Osteoblast (primary cell): ENCODE measurements around the gene RBM39. TPM values are rescaled to one million over a fixed set of nuclear protein-coding genes. Genes with fewer than 3 reads are reported as not detected.

ENCODE experiments used
- DNase-seq: peaks from one replicate; pipeline ENCODE4 v3.0.0; 2011; ENCODE audit warnings: low spot score, mixed read lengths; ENCODE audit not compliant: insufficient read length; ENCODE audit errors: missing footprints
- H2AFZ ChIP-seq: 2 replicates; pipeline ENCODE4 v1.6.0; 2011; ENCODE audit warnings: mild to moderate bottlenecking, low read length
- H3K27ac ChIP-seq: 2 replicates; pipeline ENCODE4 v1.5.1; 2011; ENCODE audit warnings: mild to moderate bottlenecking, low read depth, low read length, moderate library complexity
- H3K27me3 ChIP-seq: 2 replicates; pipeline ENCODE4 v1.6.0; 2012; ENCODE audit warnings: mild to moderate bottlenecking, control low read depth, inconsistent platforms, low read length, moderate library complexity; ENCODE audit not compliant: insufficient read depth
- H3K36me3 ChIP-seq: 2 replicates; pipeline ENCODE4 v1.5.1; 2011; ENCODE audit warnings: mild to moderate bottlenecking, low read length, control low read depth, moderate library complexity; ENCODE audit not compliant: insufficient read depth
- H3K4me1 ChIP-seq: 2 replicates; pipeline ENCODE4 v1.5.1; 2011; ENCODE audit warnings: mild to moderate bottlenecking, low read length, control low read depth, moderate library complexity; ENCODE audit not compliant: insufficient read depth
- H3K4me2 ChIP-seq: 2 replicates; pipeline ENCODE4 v1.6.0; 2011; ENCODE audit warnings: mild to moderate bottlenecking, low read length; ENCODE audit not compliant: insufficient read depth
- H3K4me3 ChIP-seq: fragments of 200-600 bp; sonication (generic); 3 replicates; pipeline ENCODE4 v1.5.1; 2012; ENCODE audit warnings: mild to moderate bottlenecking, low read length, inconsistent platforms; ENCODE audit not compliant: insufficient read depth
- H3K79me2 ChIP-seq: 2 replicates; pipeline ENCODE4 v1.6.0; 2012; ENCODE audit warnings: mild to moderate bottlenecking, low read length, control low read depth, inconsistent platforms; ENCODE audit not compliant: insufficient read depth
- H3K9me3 ChIP-seq: 2 replicates; pipeline ENCODE4 v1.5.1; 2011; ENCODE audit warnings: low read depth, low read length, control low read depth
- H4K20me1 ChIP-seq: 2 replicates; pipeline ENCODE4 v1.6.0; 2012; ENCODE audit warnings: mild to moderate bottlenecking, low read length, control low read depth; ENCODE audit not compliant: insufficient read depth
- CTCF ChIP-seq: IDR thresholded peaks from 2 replicates; pipeline ENCODE4 v1.5.1; 2011; ENCODE audit warnings: mild to moderate bottlenecking, low read depth, low read length, moderate library complexity; ENCODE audit errors: extremely low read depth
- total RNA-seq: library from RNA; depleted of rRNA; stranded (reverse); fragments of >200 nt; gene quantifications from 2 replicates; pipeline ENCODE4 v1.2.3, GENCODE V29; 2012

Gene RBM39
- total RNA-seq, 1 donor: 300 TPM

DNA sequence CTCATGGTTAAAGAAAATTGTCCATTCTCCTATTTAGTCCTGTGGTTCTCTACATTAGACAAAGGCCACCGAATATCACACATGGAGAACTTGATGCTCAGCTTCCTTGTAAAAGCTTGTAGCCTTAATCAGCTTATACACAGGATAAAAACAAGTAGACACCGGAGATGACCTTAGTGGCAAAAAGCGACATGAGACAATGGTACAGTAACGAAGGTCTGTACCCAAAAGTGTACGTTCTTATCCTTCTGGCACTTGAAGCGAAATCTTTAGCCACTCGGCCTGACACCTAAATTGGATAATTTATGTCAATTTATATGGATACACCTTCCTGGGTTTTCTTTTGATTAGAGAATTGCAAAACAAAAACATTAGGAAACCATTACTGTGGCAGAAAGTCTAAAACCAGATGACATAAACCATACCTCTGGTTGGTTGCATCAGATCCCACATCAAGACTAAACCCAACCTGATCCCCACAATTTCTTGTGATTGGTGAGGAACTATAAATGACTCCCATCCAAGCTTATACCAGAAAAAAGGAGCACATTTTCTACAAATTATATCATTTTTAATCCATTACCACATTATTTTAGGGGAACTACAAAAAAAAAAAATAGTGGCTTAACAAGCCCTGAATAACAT lies 6.1 kb downstream of the RBM39 start:
- H3K79me2 ChIP-seq: peaks cover 99% of the 10 kb centered on the region
- TF ChIP-seq CTCF: no peak
- H3K4me3 ChIP-seq: peak overlapping the region; percentile 14
- peak overlapping the region; percentile 49 for H3K4me2 ChIP-seq
- peak; percentile 31 for DNase-seq
- no peaks in the 10 kb centered on the region for H3K9me3 ChIP-seq
- H3K27me3 ChIP-seq: no peaks in the 10 kb centered on the region
- peaks cover 59% of the 10 kb centered on the region for H3K4me1 ChIP-seq
- peak overlapping the region; percentile 13 for H3K27ac ChIP-seq
- no peak overlapping the region for H2AFZ ChIP-seq
- peaks cover 84% of the 10 kb centered on the region for H4K20me1 ChIP-seq
- H3K36me3 ChIP-seq: peaks cover 95% of the 10 kb centered on the region

DNA sequence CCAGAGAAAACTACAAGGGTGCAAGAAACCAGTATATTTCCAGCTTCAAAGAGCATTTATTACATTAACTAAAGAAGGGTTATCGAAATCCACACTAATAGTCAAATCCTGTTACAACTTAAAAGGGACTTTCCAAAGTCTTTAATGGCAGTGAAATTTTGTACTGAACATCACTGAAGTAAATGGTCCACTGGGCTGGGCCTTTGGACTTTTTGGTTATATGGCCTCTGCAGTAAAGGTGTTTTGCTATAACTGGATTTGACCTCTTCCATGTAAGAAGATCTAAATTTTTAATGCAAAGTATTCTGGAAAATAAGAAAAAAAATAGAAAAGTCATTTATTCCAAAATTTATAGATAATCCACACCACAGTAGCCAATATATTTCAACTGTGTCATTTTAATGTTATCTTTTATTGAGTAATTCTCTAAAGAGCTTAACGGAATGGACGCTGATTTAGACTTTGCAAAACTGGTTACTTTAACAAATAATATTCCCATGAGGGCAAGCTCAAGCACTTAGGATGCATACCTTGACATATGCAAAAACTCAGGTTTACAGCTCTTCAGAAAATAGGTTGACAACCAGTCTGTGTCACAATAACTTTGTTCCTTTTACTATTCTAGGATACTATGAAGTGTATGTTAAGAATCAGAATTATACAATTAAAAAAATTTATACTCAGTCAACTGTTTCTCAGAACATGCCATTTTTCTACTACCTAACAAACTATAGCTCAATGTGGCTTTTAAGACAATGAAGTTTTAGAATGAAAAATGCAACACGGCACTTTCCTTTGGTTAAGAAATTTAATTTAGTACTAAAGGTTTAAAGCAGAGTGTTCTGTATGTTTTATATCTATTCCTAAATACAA lies 7.0 kb downstream of the RBM39 start:
- DNase-seq: no peak
- H4K20me1 ChIP-seq: peaks cover 85% of the 10 kb centered on the region
- no peaks in the 10 kb centered on the region for H3K9me3 ChIP-seq
- peak overlapping the region; percentile 31 for H3K27ac ChIP-seq
- no peaks in the 10 kb centered on the region for H3K27me3 ChIP-seq
- peaks cover 97% of the 10 kb centered on the region for H3K36me3 ChIP-seq
- H3K4me2 ChIP-seq: peak overlapping the region; percentile 49
- peaks cover 56% of the 10 kb centered on the region for H3K4me1 ChIP-seq
- no peak overlapping the region for H2AFZ ChIP-seq
- no peak overlapping the region for H3K4me3 ChIP-seq
- H3K79me2 ChIP-seq: peaks cover 99% of the 10 kb centered on the region
- TF ChIP-seq CTCF: no peak

DNA sequence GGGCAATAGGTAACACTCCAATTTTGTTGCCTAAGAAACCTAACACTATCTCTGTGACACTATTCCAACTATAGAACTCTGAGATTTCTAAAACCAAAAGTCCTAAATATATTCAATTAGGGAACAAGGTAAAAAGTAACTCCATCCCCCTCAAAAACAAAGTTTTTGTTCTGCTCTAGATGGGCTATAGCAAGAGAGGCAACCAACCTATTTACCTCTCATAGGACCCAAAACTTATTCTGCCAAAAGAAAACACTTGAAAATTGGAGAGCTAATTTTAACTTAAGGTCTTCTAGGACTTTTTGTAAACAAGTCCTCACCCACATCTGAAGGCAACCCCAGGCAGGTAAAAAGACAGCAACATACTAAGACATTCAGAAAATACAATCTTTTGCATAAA lies 7.7 kb downstream of the RBM39 start:
- no peak overlapping the region for H2AFZ ChIP-seq
- H3K36me3 ChIP-seq: peaks cover 97% of the 10 kb centered on the region
- H3K4me3 ChIP-seq: no peak overlapping the region
- no peak for TF ChIP-seq CTCF
- peaks cover 87% of the 10 kb centered on the region for H4K20me1 ChIP-seq
- H3K27ac ChIP-seq: peak overlapping the region; percentile 31
- peaks cover 53% of the 10 kb centered on the region for H3K4me1 ChIP-seq
- H3K4me2 ChIP-seq: peak overlapping the region; percentile 9
- no peak for DNase-seq
- no peaks in the 10 kb centered on the region for H3K27me3 ChIP-seq
- H3K9me3 ChIP-seq: no peaks in the 10 kb centered on the region
- peaks cover 99% of the 10 kb centered on the region for H3K79me2 ChIP-seq

GRCh38 chr20:35732644-35732982 lies 9.4 kb downstream of the RBM39 start:
- H3K4me1 ChIP-seq: peaks cover 42% of the 10 kb centered on the region
- peak overlapping the region; percentile 0 for H3K27ac ChIP-seq
- H3K79me2 ChIP-seq: peaks cover 99% of the 10 kb centered on the region
- no peak overlapping the region for H3K4me3 ChIP-seq
- no peaks in the 10 kb centered on the region for H3K27me3 ChIP-seq
- peak overlapping the region; percentile 7 for H3K4me2 ChIP-seq
- DNase-seq: no peak
- no peak for TF ChIP-seq CTCF
- no peak overlapping the region for H2AFZ ChIP-seq
- peaks cover 78% of the 10 kb centered on the region for H4K20me1 ChIP-seq
- no peaks in the 10 kb centered on the region for H3K9me3 ChIP-seq
- H3K36me3 ChIP-seq: peaks cover 96% of the 10 kb centered on the region
